ENCODE results near the gene FAM53A. TPM values are rescaled to one million over a fixed set of nuclear protein-coding genes. Genes with fewer than 3 reads are reported as not detected.

The FAM53A gene
- total and polyA plus RNA-seq, 10 donors = 0.60 to 4.3 (median 1.9) TPM

DNA sequence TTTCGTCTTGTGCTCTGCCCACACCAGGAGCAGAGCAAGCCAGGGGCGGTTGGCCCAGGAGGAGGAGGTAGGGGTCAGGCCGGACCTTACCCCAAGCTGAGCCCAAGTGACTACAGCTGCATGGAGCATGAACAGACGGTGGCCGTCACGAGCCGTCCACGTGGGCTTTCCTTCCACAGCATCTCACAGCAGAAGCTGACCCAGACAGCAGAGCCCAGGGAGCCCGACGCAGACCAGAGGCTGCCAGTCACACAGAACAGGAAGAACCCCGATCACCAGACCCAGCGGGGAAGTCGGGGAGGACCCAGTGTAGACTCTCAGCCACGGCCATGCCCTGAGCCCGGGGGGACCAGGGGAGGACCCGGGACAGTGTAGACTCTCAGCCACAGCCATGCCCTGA lies 58.0 kb downstream of the FAM53A start:
- Histone ChIP-seq H3K27ac (no peak overlapping the region), H3K4me3 (no peak overlapping the region), H3K9me3 (no peaks in the 10 kb centered on the region), H3K4me1 (peaks cover 0 to 8% (median 5%) of the 10 kb centered on the region in 6 donors), H3K36me3 (no peaks in the 10 kb centered on the region), H3K27me3 (replicated peaks in 1 of 7) (peaks cover 0 to 9% (median 0%) of the 10 kb centered on the region in 7 donors)
- 56 to 92% (median 75%) methylated on average over 12 to 16 of the region's 16 CpGs for WGBS, 5 donors
- TF ChIP-seq POLR2A (IDR thresholded peaks at IDR 0.05) = no peak
- TF ChIP-seq POLR2AphosphoS5 (IDR thresholded peaks at IDR 0.05) = no peak
- TF ChIP-seq, protein P1, sequence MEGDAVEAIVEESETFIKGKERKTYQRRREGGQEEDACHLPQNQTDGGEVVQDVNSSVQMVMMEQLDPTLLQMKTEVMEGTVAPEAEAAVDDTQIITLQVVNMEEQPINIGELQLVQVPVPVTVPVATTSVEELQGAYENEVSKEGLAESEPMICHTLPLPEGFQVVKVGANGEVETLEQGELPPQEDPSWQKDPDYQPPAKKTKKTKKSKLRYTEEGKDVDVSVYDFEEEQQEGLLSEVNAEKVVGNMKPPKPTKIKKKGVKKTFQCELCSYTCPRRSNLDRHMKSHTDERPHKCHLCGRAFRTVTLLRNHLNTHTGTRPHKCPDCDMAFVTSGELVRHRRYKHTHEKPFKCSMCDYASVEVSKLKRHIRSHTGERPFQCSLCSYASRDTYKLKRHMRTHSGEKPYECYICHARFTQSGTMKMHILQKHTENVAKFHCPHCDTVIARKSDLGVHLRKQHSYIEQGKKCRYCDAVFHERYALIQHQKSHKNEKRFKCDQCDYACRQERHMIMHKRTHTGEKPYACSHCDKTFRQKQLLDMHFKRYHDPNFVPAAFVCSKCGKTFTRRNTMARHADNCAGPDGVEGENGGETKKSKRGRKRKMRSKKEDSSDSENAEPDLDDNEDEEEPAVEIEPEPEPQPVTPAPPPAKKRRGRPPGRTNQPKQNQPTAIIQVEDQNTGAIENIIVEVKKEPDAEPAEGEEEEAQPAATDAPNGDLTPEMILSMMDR (IDR thresholded peaks at IDR 0.05 in 8 of 11, conservative IDR thresholded peaks at IDR 0.05 in 3 of 11) = no peak
- intact Hi-C loops (cut with DNase I; ENCODE audit: low total_unique reads) = loop anchor here (5.0 kb wide), 1 partner anchor 269 kb away; no protein-coding TSS in a partner anchor
- DNase-seq = peak; percentile 61

DNA sequence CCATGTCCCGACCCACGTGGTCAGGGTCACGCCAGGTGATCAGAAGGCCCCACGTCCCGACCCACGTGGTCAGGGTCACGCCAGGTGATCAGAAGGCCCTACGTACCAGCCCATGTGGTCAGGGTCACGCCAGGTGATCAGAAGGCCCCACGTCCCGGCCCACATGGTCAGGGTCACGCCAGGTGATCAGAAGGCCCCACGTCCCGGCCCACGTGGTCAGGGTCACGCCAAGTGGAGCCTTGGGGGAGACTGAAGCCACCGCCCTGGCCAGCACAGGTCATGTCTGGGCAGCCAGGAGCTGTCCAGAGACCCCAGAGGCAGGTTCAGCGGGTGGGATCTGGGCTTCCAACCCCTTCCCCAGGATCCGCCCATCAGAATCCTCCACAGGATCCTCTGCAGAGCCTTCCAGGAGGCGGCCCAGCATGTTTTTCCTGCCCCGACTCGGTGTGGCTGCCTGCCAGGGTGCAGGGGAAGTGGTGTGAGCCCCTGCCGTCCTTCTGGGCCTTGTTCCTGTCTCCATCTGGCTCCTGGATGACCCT lies 58.4 kb downstream of the FAM53A start:
- Histone ChIP-seq H3K27me3 (replicated peaks in 1 of 7) (peaks cover 0 to 4% (median 0%) of the 10 kb centered on the region in 7 donors), H3K36me3 (no peaks in the 10 kb centered on the region), H3K9me3 (peaks cover 0 to 2% (median 0%) of the 10 kb centered on the region in 8 donors), H3K27ac (no peak overlapping the region), H3K4me3 (no peak overlapping the region), H3K4me1 (peaks cover 0 to 8% (median 5%) of the 10 kb centered on the region in 6 donors)
- TF ChIP-seq, protein P1 (IDR thresholded peaks at IDR 0.05 in 8 of 11, conservative IDR thresholded peaks at IDR 0.05 in 3 of 11) = no peak
- intact Hi-C loops (cut with DNase I; ENCODE audit: low total_unique reads) = loop anchor here (5.0 kb wide), 1 partner anchor 268 kb away; no protein-coding TSS in a partner anchor
- DNase-seq = peak; percentile 56
- WGBS, 5 donors = 70 to 91% (median 87%) methylated on average over 6 to 23 of the region's 23 CpGs

DNA sequence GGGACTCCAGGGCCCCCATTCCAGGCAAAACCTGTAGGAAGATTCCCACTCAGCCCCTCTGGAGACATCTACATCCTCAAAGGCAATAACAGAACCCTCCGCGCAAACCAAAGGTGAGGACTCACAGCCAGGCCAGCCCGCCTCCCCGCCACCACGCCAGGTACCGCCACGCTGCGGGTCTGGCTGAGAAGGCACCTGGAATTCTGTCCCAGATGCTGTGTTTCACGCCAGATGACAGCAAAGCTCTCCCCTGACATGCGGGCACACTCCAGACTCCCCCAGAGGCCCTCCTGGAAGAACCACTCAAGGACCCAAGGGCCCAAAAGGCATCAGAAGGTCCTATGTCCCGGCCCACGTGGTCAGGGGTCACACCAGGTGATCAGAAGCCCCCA lies 59.6 kb downstream of the FAM53A start:
- intact Hi-C loops (cut with DNase I; ENCODE audit: low total_unique reads) = no loop called here
- WGBS, 5 donors = 88 to 99% (median 96%) methylated on average over 4 to 12 of the region's 12 CpGs
- peak; percentile 60 for DNase-seq
- TF ChIP-seq, protein P1 (IDR thresholded peaks at IDR 0.05 in 8 of 11, conservative IDR thresholded peaks at IDR 0.05 in 3 of 11) = no peak
- no peak for TF ChIP-seq POLR2AphosphoS5 (IDR thresholded peaks at IDR 0.05)
- TF ChIP-seq POLR2A (IDR thresholded peaks at IDR 0.05) = no peak
- H3K4me1 ChIP-seq = peaks cover 0 to 8% (median 5%) of the 10 kb centered on the region in 6 donors
- H3K27ac ChIP-seq = no peak overlapping the region
- peaks cover 0 to 3% (median 0%) of the 10 kb centered on the region in 8 donors for H3K9me3 ChIP-seq
- no peaks in the 10 kb centered on the region for H3K36me3 ChIP-seq
- H3K4me3 ChIP-seq = no peak overlapping the region
- no peaks in the 10 kb centered on the region for H3K27me3 ChIP-seq (replicated peaks in 1 of 7)

DNA sequence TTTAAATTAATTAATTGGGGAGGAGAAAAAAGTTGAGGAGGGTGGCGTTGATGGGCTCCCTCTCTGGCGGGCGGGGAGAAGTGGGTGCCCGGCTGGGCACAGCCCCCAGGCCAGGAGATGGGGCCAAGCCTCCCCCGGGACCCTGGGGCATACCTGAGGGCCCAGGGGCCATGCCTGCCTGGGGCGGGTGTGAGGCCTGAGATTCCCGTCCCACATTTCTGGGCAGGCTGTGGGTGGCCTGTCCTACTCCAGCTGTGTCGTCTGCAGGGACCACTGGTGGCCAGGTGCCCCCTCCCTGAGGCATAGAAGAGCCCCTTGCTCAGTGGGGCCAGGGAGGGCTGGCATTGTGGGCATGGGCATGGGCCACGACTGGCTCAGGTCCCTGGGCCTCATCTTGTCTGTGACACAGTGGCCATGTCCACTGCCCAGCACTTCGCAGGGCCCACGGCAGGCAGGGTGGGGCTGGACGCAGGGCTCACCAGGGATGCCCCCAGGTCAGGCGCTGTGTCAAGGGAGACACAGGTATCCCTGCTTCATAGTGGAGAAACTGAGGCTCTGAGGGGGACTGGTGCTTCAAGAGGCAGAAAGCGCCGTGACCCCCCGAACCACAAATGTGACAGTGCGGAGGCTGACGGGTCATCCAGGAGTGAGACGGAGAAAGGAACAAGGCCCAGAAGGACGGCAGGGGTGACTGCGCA lies 60.1 kb downstream of the FAM53A start:
- H3K36me3 ChIP-seq = no peaks in the 10 kb centered on the region
- peaks cover 0 to 3% (median 0%) of the 10 kb centered on the region in 8 donors for H3K9me3 ChIP-seq
- H3K27ac ChIP-seq = no peak overlapping the region
- WGBS, 5 donors = 93 to 98% (median 95%) methylated on average over 16 to 21 of the region's 21 CpGs
- H3K4me3 ChIP-seq = no peak overlapping the region
- peaks cover 0 to 2% (median 1%) of the 10 kb centered on the region in 6 donors for H3K4me1 ChIP-seq
- peak; percentile 57 for DNase-seq
- intact Hi-C loops (cut with DNase I; ENCODE audit: low total_unique reads) = no loop called here
- no peak for TF ChIP-seq POLR2A (IDR thresholded peaks at IDR 0.05)
- TF ChIP-seq POLR2AphosphoS5 (IDR thresholded peaks at IDR 0.05) = no peak
- TF ChIP-seq, protein P1 (IDR thresholded peaks at IDR 0.05 in 8 of 11, conservative IDR thresholded peaks at IDR 0.05 in 3 of 11) = no peak
- H3K27me3 ChIP-seq (replicated peaks in 1 of 7) = no peaks in the 10 kb centered on the region
